Cardiac atrium fibroblast (primary cell): Measurements from ENCODE around the gene OOSP4B. TPM values are rescaled to one million over a fixed set of nuclear protein-coding genes. Genes with fewer than 3 reads are reported as not detected.

Experiments used
- total RNA-seq: library from RNA; depleted of rRNA; stranded (reverse); fragments of >200 nt; gene quantifications from 2 replicates; pipeline ENCODE4 v1.2.3, GENCODE V29; 2015

OOSP4B gene
- not detected in 2 replicates for total RNA-seq

DNA sequence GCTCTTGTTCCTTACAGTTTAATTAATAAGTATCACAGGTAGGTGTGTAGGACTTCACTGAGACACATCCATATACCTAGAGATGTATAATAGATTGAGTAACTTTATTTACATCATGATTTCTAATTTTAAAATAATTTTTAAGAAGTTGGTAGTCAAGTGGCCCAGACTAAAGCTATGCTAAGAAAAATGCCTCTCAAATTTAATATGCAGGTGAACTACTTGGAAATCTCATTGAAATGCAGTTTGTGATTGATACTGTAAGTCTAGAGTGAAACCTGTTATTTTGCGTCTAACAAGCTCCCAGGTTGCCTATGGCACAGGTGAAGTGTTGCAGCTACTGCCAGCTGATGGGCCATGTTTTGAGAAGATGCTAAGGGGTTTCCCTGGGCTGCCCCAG, at the start of gene OOSP4B:
TSS of gene OOSP4B (plus strand) at position 301 of the 400 bp plus-strand sequence.

DNA sequence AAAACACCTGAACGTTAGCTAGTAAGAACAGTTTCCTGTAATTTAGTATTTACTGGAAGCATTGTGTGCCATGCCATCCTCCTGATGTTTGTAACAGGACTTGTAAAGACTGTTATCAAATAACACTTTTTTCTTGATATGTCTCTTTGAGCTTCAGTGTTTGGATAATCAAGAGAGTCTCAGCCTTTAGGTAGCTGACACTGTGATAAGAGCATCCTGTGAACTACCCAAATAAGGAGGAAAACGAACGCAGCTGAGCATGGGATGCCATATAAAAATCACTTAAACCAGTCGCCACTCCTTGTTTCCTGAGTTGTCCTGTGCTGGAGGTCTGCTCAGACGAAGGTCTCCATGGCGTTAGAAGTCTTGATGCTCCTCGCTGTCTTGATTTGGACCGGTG, 23.1 kb downstream of the OOSP4B start, which contains the start of gene OOSP2:
TSS of gene OOSP2 (plus strand) at position 301 of the 400 bp plus-strand sequence. CDS start at position 352, 51 bp downstream.

GRCh38 chr11:60056349-60056969, 39.5 kb downstream of the OOSP4B start, which contains the start of gene MS4A3:
Gene MS4A3, plus strand, starts transcription at chr11:60056665. Its CDS starts 4,496 bp downstream, at chr11:60061161.

Other genes with a start within 250 kb of the OOSP4B start
- 29.6 and 36.9 TPM in 2 replicates for gene MRPL16, start 206.4 kb upstream of the OOSP4B start, total RNA-seq
- not detected in 2 replicates for gene CBLIF, start 171.7 kb upstream of the OOSP4B start, total RNA-seq
- 0.65 TPM in 1 of 2 replicates, not detected in the other for gene TCN1, start 150.7 kb upstream of the OOSP4B start, total RNA-seq
- gene OOSP3, start 138.4 kb upstream of the OOSP4B start, total RNA-seq = not detected in 2 replicates
- not detected in 2 replicates for gene OOSP1, start 78.7 kb upstream of the OOSP4B start, total RNA-seq
- gene OOSP4A, start 53.1 kb upstream of the OOSP4B start, total RNA-seq = not detected in 2 replicates
- not detected in 2 replicates for gene OOSP2, start 23.2 kb downstream of the OOSP4B start, total RNA-seq
- not detected in 2 replicates for gene MS4A3, start 39.5 kb downstream of the OOSP4B start, total RNA-seq
- gene MS4A2, start 71.5 kb downstream of the OOSP4B start, total RNA-seq = not detected in 2 replicates
- gene MS4A6A, start 165.9 kb downstream of the OOSP4B start, total RNA-seq = 1.6 TPM in 1 of 2 replicates, not detected in the other
- gene MS4A4E, start 226.0 kb downstream of the OOSP4B start, total RNA-seq = not detected in 2 replicates